ENCODE measurements around the gene LRRK1. TPM values are rescaled to one million over a fixed set of nuclear protein-coding genes. Genes with fewer than 3 reads are reported as not detected.

LRRK1 gene
- total and polyA plus RNA-seq, 2 of the 13 experiments (the other 11 are each of a cell fraction or from before 2014, with no cell fraction given), result 0.13 to 1.2 TPM

DNA sequence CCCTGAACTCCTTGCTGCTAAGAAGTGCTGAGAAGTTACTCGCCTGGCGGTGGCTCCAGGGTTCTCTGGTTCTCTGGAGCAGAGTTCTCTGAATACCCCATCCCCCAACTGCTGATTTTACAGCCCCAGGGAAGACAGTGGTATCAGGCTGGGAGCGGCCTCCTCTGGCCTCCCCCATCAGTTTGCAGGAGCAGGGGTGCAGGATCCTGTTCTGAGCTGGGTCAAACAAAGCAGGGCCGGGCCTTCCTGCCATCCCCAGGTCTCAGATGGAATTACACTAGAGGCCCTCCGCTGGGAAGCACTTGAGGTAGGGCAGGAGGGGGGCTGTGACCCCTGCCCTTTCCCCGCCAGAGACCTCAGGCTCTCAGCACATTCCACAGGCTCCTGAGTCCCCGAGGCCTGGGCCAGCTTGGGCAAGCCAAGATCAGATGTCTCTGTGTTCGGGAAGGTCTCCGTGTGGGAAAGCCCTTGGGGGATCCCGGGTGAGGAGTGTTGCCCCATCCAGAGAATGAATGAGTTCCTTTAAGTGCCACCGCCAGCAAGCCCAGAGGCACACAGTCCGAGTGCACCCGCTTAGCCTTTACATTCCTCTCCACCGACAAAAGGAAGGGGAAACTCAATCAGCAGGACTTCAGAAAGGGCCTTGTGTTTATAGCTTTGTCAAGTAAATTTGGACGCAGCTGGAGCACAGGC is 149.9 kb downstream of the LRRK1 start (continued):
- no peak for TF ChIP-seq MAZ (IDR thresholded peaks at IDR 0.05; ENCODE audit: borderline replicate concordance, low read depth, low read length)
- TF ChIP-seq MAZ (CRISPR knock-in tag; IDR thresholded peaks at IDR 0.05; ENCODE audit: low read depth), result no peak
- no peak for TF ChIP-seq NONO (IDR thresholded peaks at IDR 0.05)
- no peak for TF ChIP-seq NONO (CRISPR knock-in tag; conservative IDR thresholded peaks at IDR 0.05)
- no peak for TF ChIP-seq MATR3 (CRISPR knock-in tag; IDR thresholded peaks at IDR 0.05)
- TF ChIP-seq TCF7 (IDR thresholded peaks at IDR 0.05; ENCODE audit: low read depth), result peak; percentile 40; the same call in 1 of the 2 replicates
- peak; percentile 62; the same call in 1 of the 2 replicates for TF ChIP-seq TSC22D2 (CRISPR knock-in tag; IDR thresholded peaks at IDR 0.05; ENCODE audit: borderline replicate concordance)
- TF ChIP-seq HOXA3 (CRISPR knock-in tag; IDR thresholded peaks at IDR 0.05), result peak; percentile 69
- peak; percentile 81 for TF ChIP-seq HIVEP1 (CRISPR knock-in tag; IDR thresholded peaks at IDR 0.05)
- peak; percentile 46; the same call in 1 of the 2 replicates for TF ChIP-seq KDM3A (CRISPR knock-in tag; IDR thresholded peaks at IDR 0.05; ENCODE audit: low read depth)
- TF ChIP-seq ATF7 (IDR thresholded peaks at IDR 0.05), result no peak
- TF ChIP-seq ATF7 (CRISPR knock-in tag; IDR thresholded peaks at IDR 0.05), result no peak; the same call in 1 of the 2 replicates
- no peak for TF ChIP-seq HMG20B (CRISPR knock-in tag; conservative IDR thresholded peaks at IDR 0.05)
- peak; percentile 40; the same call in 1 of the 2 replicates for TF ChIP-seq ZNF430 (CRISPR knock-in tag; IDR thresholded peaks at IDR 0.05)
- peak; percentile 32; the same call in 1 of the 2 replicates for TF ChIP-seq ISL2 (CRISPR knock-in tag; IDR thresholded peaks at IDR 0.05)
- TF ChIP-seq ZNF546 (CRISPR knock-in tag; conservative IDR thresholded peaks at IDR 0.05), result no peak
- TF ChIP-seq, protein P1, sequence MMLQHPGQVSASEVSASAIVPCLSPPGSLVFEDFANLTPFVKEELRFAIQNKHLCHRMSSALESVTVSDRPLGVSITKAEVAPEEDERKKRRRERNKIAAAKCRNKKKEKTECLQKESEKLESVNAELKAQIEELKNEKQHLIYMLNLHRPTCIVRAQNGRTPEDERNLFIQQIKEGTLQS (CRISPR knock-in tag; IDR thresholded peaks at IDR 0.05), result no peak
- TF ChIP-seq, protein P2, sequence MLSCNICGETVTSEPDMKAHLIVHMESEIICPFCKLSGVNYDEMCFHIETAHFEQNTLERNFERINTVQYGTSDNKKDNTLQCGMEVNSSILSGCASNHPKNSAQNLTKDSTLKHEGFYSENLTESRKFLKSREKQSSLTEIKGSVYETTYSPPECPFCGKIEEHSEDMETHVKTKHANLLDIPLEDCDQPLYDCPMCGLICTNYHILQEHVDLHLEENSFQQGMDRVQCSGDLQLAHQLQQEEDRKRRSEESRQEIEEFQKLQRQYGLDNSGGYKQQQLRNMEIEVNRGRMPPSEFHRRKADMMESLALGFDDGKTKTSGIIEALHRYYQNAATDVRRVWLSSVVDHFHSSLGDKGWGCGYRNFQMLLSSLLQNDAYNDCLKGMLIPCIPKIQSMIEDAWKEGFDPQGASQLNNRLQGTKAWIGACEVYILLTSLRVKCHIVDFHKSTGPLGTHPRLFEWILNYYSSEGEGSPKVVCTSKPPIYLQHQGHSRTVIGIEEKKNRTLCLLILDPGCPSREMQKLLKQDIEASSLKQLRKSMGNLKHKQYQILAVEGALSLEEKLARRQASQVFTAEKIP (CRISPR knock-in tag; IDR thresholded peaks at IDR 0.05; ENCODE audit: borderline replicate concordance), result no peak
- TF ChIP-seq ZFP91 (CRISPR knock-in tag; IDR thresholded peaks at IDR 0.05; ENCODE audit: borderline replicate concordance), result peak; percentile 55; the same call in 1 of the 2 replicates
- no peak for TF ChIP-seq ZSCAN29 (CRISPR knock-in tag; conservative IDR thresholded peaks at IDR 0.05)
- TF ChIP-seq, protein P3, sequence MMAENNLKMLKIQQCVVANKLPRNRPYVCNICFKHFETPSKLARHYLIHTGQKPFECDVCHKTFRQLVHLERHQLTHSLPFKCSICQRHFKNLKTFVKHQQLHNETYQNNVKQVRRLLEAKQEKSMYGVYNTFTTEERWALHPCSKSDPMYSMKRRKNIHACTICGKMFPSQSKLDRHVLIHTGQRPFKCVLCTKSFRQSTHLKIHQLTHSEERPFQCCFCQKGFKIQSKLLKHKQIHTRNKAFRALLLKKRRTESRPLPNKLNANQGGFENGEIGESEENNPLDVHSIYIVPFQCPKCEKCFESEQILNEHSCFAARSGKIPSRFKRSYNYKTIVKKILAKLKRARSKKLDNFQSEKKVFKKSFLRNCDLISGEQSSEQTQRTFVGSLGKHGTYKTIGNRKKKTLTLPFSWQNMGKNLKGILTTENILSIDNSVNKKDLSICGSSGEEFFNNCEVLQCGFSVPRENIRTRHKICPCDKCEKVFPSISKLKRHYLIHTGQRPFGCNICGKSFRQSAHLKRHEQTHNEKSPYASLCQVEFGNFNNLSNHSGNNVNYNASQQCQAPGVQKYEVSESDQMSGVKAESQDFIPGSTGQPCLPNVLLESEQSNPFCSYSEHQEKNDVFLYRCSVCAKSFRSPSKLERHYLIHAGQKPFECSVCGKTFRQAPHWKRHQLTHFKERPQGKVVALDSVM (CRISPR knock-in tag; IDR thresholded peaks at IDR 0.05), result peak; percentile 62; the same call in 1 of the 2 replicates
- TF ChIP-seq IRF2 (CRISPR knock-in tag; IDR thresholded peaks at IDR 0.05), result 0 out of 2 replicates have a peak, but pooled peaks have one; percentile 32
- peak; percentile 55; the same call in 1 of the 2 replicates for TF ChIP-seq IKZF5 (CRISPR knock-in tag; IDR thresholded peaks at IDR 0.05)
- TF ChIP-seq GABPB1 (CRISPR knock-in tag; IDR thresholded peaks at IDR 0.05), result peak; percentile 49; the same call in 1 of the 2 replicates
